Epithelial cell of esophagus (primary cell): Measurements from ENCODE around the gene HSD17B4.

Source experiments
- DNase-seq: peaks from one replicate; pipeline ENCODE4 v3.0.0; 2010; ENCODE audit warnings: low read depth
- H3K4me3 ChIP-seq: 2 replicates; pipeline ENCODE4 v1.5.1; 2011; ENCODE audit warnings: mild to moderate bottlenecking, low read length, control low read depth
- TF ChIP-seq, protein P1 (sequence below): IDR thresholded peaks from 2 replicates; pipeline ENCODE4 v1.5.1; 2011; ENCODE audit warnings: low read depth, mild to moderate bottlenecking, low read length, control low read depth, inconsistent platforms; ENCODE audit not compliant: insufficient read depth; ENCODE audit errors: missing control alignments

The HSD17B4 gene

DNA sequence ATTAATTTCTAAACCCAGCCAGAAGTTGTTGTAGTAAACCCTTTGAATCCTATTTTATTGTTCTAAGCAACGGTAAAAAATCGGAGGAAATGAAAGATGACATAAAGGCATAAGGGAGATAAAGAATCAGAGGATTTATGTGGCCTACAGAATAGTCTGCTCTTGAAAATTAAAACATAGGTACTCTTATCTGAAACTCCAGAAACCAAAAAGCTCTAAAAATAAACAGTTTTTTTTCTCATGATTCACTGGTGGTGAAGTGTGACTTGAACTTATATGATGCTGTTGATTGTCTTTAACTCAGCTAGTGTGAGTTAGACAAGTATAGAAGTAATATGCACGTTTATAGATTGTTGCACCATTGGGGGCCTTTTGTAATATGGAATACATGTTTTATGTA lies 80.3 kb downstream of the HSD17B4 start:
- DNase-seq, result no peak
- TF ChIP-seq, protein P1, sequence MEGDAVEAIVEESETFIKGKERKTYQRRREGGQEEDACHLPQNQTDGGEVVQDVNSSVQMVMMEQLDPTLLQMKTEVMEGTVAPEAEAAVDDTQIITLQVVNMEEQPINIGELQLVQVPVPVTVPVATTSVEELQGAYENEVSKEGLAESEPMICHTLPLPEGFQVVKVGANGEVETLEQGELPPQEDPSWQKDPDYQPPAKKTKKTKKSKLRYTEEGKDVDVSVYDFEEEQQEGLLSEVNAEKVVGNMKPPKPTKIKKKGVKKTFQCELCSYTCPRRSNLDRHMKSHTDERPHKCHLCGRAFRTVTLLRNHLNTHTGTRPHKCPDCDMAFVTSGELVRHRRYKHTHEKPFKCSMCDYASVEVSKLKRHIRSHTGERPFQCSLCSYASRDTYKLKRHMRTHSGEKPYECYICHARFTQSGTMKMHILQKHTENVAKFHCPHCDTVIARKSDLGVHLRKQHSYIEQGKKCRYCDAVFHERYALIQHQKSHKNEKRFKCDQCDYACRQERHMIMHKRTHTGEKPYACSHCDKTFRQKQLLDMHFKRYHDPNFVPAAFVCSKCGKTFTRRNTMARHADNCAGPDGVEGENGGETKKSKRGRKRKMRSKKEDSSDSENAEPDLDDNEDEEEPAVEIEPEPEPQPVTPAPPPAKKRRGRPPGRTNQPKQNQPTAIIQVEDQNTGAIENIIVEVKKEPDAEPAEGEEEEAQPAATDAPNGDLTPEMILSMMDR, result no peak

DNA sequence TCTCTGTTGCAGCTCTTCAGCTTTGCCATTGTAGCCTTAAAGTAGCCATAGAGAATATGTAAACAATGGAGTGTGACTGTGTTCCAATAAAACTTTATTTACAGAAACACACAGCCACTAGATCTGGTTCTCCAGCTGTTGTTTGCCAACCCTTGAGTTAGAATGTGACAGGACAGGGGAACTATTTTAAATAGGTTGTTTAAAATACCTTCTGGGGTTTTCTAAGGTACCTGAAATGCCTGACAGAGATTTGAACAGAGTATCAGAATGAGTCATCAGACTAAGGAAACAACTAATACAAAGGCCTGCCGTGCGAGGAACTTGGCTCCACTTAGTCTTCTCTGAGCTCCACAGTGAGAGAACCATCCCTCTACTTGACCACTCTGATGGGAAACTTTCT lies 85.4 kb downstream of the HSD17B4 start:
- peak; percentile 79 for DNase-seq
- TF ChIP-seq, protein P1, result no peak
- H3K4me3 ChIP-seq, result no peak overlapping the region

More for the DNA sequence above, 80.3 kb downstream of the HSD17B4 start:
- no peak overlapping the region for H3K4me3 ChIP-seq

DNA sequence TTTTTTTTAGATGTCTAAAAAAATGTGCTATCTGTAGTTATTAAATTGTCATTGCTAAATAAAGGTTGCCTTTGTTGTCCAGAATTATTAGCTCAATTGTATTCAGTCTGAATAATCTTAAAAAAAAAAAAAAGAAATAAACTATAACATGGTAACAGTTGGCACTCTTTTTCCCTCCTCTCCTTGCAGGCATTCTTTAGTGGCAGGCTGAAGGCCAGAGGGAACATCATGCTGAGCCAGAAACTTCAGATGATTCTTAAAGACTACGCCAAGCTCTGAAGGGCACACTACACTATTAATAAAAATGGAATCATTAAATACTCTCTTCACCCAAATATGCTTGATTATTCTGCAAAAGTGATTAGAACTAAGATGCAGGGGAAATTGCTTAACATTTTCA lies 89.4 kb downstream of the HSD17B4 start:
- H3K4me3 ChIP-seq, result no peak overlapping the region
- no peak for DNase-seq
- TF ChIP-seq, protein P1, result no peak

DNA sequence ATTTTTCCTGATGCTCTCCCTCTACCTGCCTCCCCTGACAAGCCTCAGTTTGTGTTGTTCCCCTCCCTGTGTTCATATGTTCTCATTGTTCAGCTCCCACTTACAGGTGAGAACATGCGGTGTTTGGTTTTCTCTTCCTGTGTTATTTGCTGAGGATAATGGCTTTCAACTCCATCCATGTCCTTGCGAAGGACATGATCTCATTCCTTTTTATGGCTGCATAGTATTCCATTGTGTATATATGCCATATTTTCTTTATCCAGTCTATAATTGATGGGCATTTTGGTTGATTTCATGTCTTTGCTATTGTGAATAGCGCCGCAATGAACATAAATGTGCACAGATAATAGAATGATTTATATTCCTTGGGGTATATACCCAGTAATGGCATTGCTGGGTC lies 99.5 kb downstream of the HSD17B4 start:
- DNase-seq, result no peak

DNA sequence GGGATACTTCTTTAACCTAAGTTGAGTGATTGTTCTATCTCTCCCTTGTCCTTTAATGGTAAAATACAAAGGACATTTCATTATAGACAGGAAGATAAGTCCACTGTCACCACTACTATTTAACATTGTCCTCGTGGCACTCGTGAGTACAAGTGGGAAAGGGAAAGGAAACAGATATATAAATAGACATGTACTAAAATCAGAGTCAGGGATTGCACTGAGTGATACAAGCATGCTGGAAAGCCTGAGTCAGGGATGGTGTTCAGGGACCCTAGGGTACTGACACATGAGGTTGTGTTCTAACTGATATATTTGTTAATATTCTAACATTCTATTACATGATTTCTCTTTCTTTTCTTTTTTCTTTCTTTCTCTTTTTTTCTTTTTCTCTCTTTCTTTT lies 102.3 kb downstream of the HSD17B4 start:
- TF ChIP-seq, protein P1, result no peak
- H3K4me3 ChIP-seq, result no peak overlapping the region
- DNase-seq, result no peak

More for the DNA sequence above, 99.5 kb downstream of the HSD17B4 start:
- TF ChIP-seq, protein P1, result no peak
- H3K4me3 ChIP-seq, result no peak overlapping the region

DNA sequence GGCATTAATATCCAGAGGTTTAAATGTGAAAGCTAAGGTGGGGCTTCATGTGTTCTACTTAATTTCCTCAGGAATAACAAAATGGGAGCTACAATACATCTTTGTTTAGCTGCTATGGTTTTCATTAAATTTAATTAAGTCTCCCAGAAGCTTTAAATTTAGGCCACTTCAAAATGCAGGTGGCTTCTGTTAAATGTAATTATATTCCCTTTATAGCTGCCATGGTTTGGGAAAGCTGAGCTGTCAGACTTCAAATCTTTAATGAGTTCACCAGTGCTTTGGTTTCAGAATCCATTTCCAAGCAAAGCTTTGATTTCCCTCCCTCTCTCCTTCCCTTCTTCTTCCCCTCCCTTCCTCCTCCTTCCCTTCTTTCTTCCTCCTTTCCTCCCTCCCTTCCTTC lies 118.6 kb downstream of the HSD17B4 start:
- no peak overlapping the region for H3K4me3 ChIP-seq
- DNase-seq, result no peak
- TF ChIP-seq, protein P1, result no peak

DNA sequence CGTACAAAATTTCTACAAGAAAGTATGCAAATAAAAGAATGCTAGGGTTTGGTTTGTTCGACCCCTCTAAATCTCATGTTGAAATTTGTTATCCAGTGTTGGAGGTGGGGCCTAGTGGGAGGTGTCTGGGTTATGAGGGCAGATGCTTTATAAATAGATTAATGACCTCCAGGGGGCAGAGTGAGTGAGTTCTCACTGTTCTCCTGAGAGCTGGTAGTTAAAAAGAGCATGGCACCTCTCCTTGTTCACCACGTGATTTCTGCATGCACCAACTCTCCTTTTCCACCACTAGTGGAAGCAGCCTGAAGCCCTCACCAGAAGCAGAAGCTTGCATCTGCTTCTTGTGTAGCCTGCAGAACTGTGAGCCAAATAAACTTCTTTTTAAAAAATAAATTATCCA lies 126.6 kb downstream of the HSD17B4 start:
- TF ChIP-seq, protein P1, result peak; percentile 35
- DNase-seq, result peak; percentile 59
- no peak overlapping the region for H3K4me3 ChIP-seq
